Ectodermal cell (in vitro differentiated cells): Measurements from ENCODE around the gene HOXC4.

ENCODE experiments used
- H3K27ac ChIP-seq: 2 replicates; pipeline ENCODE4 v1.7.0; 2013; ENCODE audit warnings: mild to moderate bottlenecking, low read depth, low read length; ENCODE audit not compliant: insufficient read depth, poor library complexity, severe bottlenecking
- H3K27me3 ChIP-seq: 2 replicates; pipeline ENCODE4 v1.7.0; 2013; ENCODE audit warnings: mild to moderate bottlenecking, low read length; ENCODE audit not compliant: insufficient read depth, control insufficient read depth, poor library complexity, severe bottlenecking
- H3K36me3 ChIP-seq: one replicate; pipeline ENCODE4 v1.7.0; 2013; ENCODE audit warnings: low read length; ENCODE audit not compliant: control insufficient read depth, insufficient read depth
- H3K4me1 ChIP-seq: one replicate; pipeline ENCODE4 v1.7.0; 2013; ENCODE audit warnings: low read length; ENCODE audit not compliant: control insufficient read depth, insufficient read depth
- H3K4me3 ChIP-seq: 2 replicates; pipeline ENCODE4 v1.7.0; 2013; ENCODE audit warnings: low read depth, low read length, control low read depth; ENCODE audit not compliant: insufficient read depth
- H3K9me3 ChIP-seq: 2 replicates; pipeline ENCODE4 v1.7.0; 2013; ENCODE audit warnings: mild to moderate bottlenecking, low read length, moderate library complexity; ENCODE audit not compliant: control insufficient read depth
- WGBS, 2 experiments: methylation state at CpG; one replicate each; pipeline ENCODE4 v1.1.7; 2013; ENCODE audit warnings: missing lambda C conversion rate in 2 of 2; 5-methylcytosine and 5-hydroxymethylcytosine counted together

HOXC4 gene

GRCh38 chr12:54042970-54043853 lies 10.4 kb upstream of the HOXC4 start:
- H3K27me3 ChIP-seq, result peaks cover 100% of the 10 kb centered on the region
- WGBS, 2 experiments, result 31 to 34% methylated on average over 6 of the region's 6 CpGs
- H3K27ac ChIP-seq, result no peak overlapping the region

GRCh38 chr12:54044425-54045103 lies 9.1 kb upstream of the HOXC4 start:
- Histone ChIP-seq H3K36me3 (no peaks in the 10 kb centered on the region), H3K27ac (no peak overlapping the region), H3K9me3 (no peaks in the 10 kb centered on the region), H3K4me3 (no peak overlapping the region), H3K27me3 (peaks cover 100% of the 10 kb centered on the region), H3K4me1 (no peaks in the 10 kb centered on the region)
- WGBS, 2 experiments, result 33 to 37% methylated on average over 5 of the region's 5 CpGs

More at GRCh38 chr12:54042970-54043853, 10.4 kb upstream of the HOXC4 start:
- H3K4me1 ChIP-seq, result no peaks in the 10 kb centered on the region
- no peaks in the 10 kb centered on the region for H3K9me3 ChIP-seq
- no peaks in the 10 kb centered on the region for H3K36me3 ChIP-seq
- H3K4me3 ChIP-seq, result no peak overlapping the region

GRCh38 chr12:54045401-54045800 lies 8.2 kb upstream of the HOXC4 start:
- H3K4me1 ChIP-seq, result no peaks in the 10 kb centered on the region
- H3K27me3 ChIP-seq, result peaks cover 100% of the 10 kb centered on the region
- H3K36me3 ChIP-seq, result no peaks in the 10 kb centered on the region
- H3K9me3 ChIP-seq, result no peaks in the 10 kb centered on the region
- no peak overlapping the region for H3K4me3 ChIP-seq
- H3K27ac ChIP-seq, result no peak overlapping the region

GRCh38 chr12:54045868-54046521 lies 7.6 kb upstream of the HOXC4 start:
- 27 to 31% methylated on average over 15 to 16 of the region's 16 CpGs for WGBS, 2 experiments
- Histone ChIP-seq H3K36me3 (no peaks in the 10 kb centered on the region), H3K9me3 (no peaks in the 10 kb centered on the region), H3K4me1 (no peaks in the 10 kb centered on the region), H3K27me3 (peaks cover 100% of the 10 kb centered on the region), H3K27ac (no peak overlapping the region), H3K4me3 (no peak overlapping the region)

GRCh38 chr12:54046809-54047159 lies 6.9 kb upstream of the HOXC4 start:
- Histone ChIP-seq H3K9me3 (no peaks in the 10 kb centered on the region), H3K36me3 (no peaks in the 10 kb centered on the region), H3K4me1 (no peaks in the 10 kb centered on the region), H3K4me3 (no peak overlapping the region), H3K27ac (no peak overlapping the region), H3K27me3 (peaks cover 100% of the 10 kb centered on the region)
- 6% methylated on average over 27 of the region's 27 CpGs for WGBS, 2 experiments

- Histone ChIP-seq H3K4me1 (no peaks in the 10 kb centered on the region), H3K27ac (no peak overlapping the region), H3K9me3 (no peaks in the 10 kb centered on the region), H3K36me3 (no peaks in the 10 kb centered on the region), H3K4me3 (no peak overlapping the region), H3K27me3 (peaks cover 100% of the 10 kb centered on the region)
- WGBS, 2 experiments, result 1 to 2% methylated on average over 61 of the region's 61 CpGs
These were observed 6.3 kb upstream of the HOXC4 start for GRCh38 chr12:54047160-54047963.

- Histone ChIP-seq H3K27me3 (peaks cover 100% of the 10 kb centered on the region), H3K4me3 (no peak overlapping the region)
These were observed 5.7 kb upstream of the HOXC4 start for GRCh38 chr12:54047964-54048303.

GRCh38 chr12:54048406-54049093 lies 5.1 kb upstream of the HOXC4 start:
- 19 to 25% methylated on average over 3 of the region's 3 CpGs for WGBS, 2 experiments
- H3K27ac ChIP-seq, result no peak overlapping the region

More at GRCh38 chr12:54047964-54048303, 5.7 kb upstream of the HOXC4 start:
- peaks cover under 1% of the 10 kb centered on the region for H3K4me1 ChIP-seq
- H3K27ac ChIP-seq, result no peak overlapping the region
- no peaks in the 10 kb centered on the region for H3K9me3 ChIP-seq
- 12 to 13% methylated on average over 8 of the region's 8 CpGs for WGBS, 2 experiments
- no peaks in the 10 kb centered on the region for H3K36me3 ChIP-seq

GRCh38 chr12:54049108-54049507 lies 4.5 kb upstream of the HOXC4 start:
- peaks cover 100% of the 10 kb centered on the region for H3K27me3 ChIP-seq
- WGBS, 2 experiments, result 19 to 23% methylated on average over 6 of the region's 6 CpGs
- H3K4me1 ChIP-seq, result peaks cover 3% of the 10 kb centered on the region
- H3K4me3 ChIP-seq, result no peak overlapping the region
- H3K36me3 ChIP-seq, result no peaks in the 10 kb centered on the region
- no peaks in the 10 kb centered on the region for H3K9me3 ChIP-seq
- H3K27ac ChIP-seq, result no peak overlapping the region

More at GRCh38 chr12:54048406-54049093, 5.1 kb upstream of the HOXC4 start:
- Histone ChIP-seq H3K4me3 (no peak overlapping the region), H3K36me3 (no peaks in the 10 kb centered on the region), H3K4me1 (peaks cover 3% of the 10 kb centered on the region), H3K27me3 (peaks cover 100% of the 10 kb centered on the region), H3K9me3 (no peaks in the 10 kb centered on the region)
